Measurements from ENCODE around the gene ZNF625. TPM values are rescaled to one million over a fixed set of nuclear protein-coding genes. Genes with fewer than 3 reads are reported as not detected.

Gene ZNF625
- total RNA-seq (2022; extraction: Qiagen RNA extraction; ENCODE audit: low read depth) = not detected in 5 replicates

GRCh38 chr19:12156223-12157058 is at the start of gene ZNF625:
Gene ZNF625, minus strand, starts transcription at chr19:12156734. Its CDS starts 176 bp downstream, at chr19:12156558.

DNA sequence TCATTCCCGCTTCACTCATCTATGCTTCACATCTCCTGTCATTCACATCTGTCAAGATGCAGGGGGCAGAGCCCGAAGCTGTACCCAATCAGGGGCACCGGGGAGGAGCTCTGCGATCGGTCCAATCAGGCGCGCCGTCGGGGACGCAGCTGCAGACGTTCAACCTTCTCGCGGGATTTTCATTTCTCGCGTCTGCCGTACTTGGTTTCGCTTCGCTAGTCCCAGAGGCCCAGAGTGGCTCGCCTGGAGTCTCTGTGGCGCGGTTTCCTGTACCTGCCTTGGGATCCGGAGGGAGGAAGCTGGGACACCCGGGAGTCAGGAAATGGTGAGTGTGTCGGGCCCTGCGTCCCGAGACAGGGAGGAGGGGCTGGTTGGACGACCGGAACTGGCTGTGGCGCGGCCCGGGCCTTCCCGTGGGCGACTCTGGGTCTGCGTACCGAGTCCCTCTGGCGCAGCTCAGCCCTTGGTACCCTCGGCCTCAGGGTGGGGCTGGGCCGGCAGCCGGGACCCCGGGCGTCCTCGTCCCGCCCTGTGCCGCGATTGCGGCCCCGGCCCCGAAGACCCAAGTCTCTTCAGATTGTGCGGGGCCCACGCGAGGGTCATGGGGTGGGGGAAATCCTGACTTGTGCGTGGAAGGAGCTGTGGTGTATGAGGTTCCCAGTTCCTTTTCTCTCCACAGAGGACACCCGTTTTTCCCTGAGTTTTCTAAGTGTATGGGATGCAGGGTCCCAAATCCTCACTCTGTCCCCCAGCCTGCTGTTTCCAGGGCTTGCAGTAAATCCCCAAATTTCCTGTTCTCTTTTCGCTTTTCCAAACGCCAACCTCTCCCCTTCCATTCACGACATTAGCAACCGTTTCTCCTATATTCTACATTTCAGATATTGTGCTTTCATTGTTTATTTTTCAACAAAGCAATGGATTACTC is 6.6 kb upstream of the ZNF625 start, which contains the start of gene ZNF136:
ZNF136 (plus strand) TSS at position 215 of the 925 bp plus-strand sequence; CDS start at position 323, 108 bp downstream.

GRCh38 chr19:12139885-12140544 is 16.5 kb downstream of the ZNF625 start, which contains the start of gene ZNF20:
Gene ZNF20, minus strand, starts transcription at chr19:12140350. Its CDS starts 168 bp downstream, at chr19:12140182.

Other genes with a start within 250 kb of the ZNF625 start
- gene ZNF700, start 231.6 kb downstream of the ZNF625 start, total RNA-seq (2022; extraction: Qiagen RNA extraction; ENCODE audit: low read depth) = 0.19 to 0.33 TPM (median 0.30 TPM) in 5 replicates
- not detected in 5 replicates for gene ZNF763, start 191.7 kb downstream of the ZNF625 start, total RNA-seq (2022; extraction: Qiagen RNA extraction; ENCODE audit: low read depth)
- gene ZNF433, start 121.1 kb downstream of the ZNF625 start, total RNA-seq (2022; extraction: Qiagen RNA extraction; ENCODE audit: low read depth) = not detected in 5 replicates
- gene ZNF878, start 103.8 kb downstream of the ZNF625 start, total RNA-seq (2022; extraction: Qiagen RNA extraction; ENCODE audit: low read depth) = not detected in 5 replicates
- gene ZNF844, start 92.0 kb downstream of the ZNF625 start, total RNA-seq (2022; extraction: Qiagen RNA extraction; ENCODE audit: low read depth) = not detected in 5 replicates
- gene ZNF20, start 16.4 kb downstream of the ZNF625 start, total RNA-seq (2022; extraction: Qiagen RNA extraction; ENCODE audit: low read depth) = 0.11 to 0.35 TPM in 2 of 5 replicates, not detected in the others
- gene ZNF136, start 6.4 kb upstream of the ZNF625 start, total RNA-seq (2022; extraction: Qiagen RNA extraction; ENCODE audit: low read depth) = 1.3 to 3.8 TPM (median 1.7 TPM) in 5 replicates
- gene ZNF44, start 138.1 kb upstream of the ZNF625 start, total RNA-seq (2022; extraction: Qiagen RNA extraction; ENCODE audit: low read depth) = 0.57 to 0.80 TPM (median 0.72 TPM) in 5 replicates
- not detected in 5 replicates for gene ZNF563, start 176.9 kb upstream of the ZNF625 start, total RNA-seq (2022; extraction: Qiagen RNA extraction; ENCODE audit: low read depth)
- gene ZNF442, start 208.9 kb upstream of the ZNF625 start, total RNA-seq (2022; extraction: Qiagen RNA extraction; ENCODE audit: low read depth) = not detected in 5 replicates
- gene ZNF799, start 244.5 kb upstream of the ZNF625 start, total RNA-seq (2022; extraction: Qiagen RNA extraction; ENCODE audit: low read depth) = 1.4 to 1.7 TPM (median 1.5 TPM) in 5 replicates